Dedifferentiated amniotic fluid mesenchymal stem cell (primary cell): ENCODE data around the gene ATG16L2.
"Not testable (repeated sequence)": the region's sequence is repeated elsewhere in the genome, so short reads cannot be mapped to it uniquely, and the experiment has no call there.

Experiments used
- DNase-seq: peaks from one replicate; pipeline ENCODE4 v3.0.0-alpha.2; 2016; ENCODE audit errors: extremely low spot score

The ATG16L2 gene

DNA sequence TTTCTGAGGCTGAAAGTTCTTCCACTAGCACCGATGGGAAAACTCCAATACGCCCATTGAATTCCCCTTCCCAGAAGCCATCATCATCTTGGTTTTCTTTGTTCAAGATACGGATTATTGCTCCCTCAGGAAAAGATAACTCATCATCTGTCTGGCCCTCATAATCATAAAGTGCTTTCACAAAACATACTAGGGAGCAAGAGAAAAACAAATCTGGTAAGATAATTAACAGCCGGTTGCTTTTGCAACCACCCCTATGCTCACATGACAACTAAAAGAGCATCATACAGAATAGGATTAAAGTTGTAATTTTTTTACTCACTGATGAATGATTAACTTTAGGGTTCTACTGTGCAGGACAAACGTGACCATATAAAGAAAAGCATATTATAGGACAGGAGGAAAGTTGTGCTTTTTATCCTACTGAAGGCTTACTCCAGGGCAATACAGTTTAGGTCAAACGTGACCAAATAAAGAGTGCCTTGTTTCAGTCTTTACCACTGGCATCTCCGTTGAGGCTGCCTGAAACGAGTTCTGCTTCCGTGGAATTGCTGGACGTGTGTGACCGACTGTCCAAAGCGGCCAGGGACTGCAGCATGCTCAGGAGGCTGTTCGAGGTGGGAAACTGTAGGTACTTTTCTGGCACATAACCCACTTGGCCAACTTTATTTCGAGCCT, 28.6 kb downstream of the ATG16L2 start:
- no peak for DNase-seq

DNA sequence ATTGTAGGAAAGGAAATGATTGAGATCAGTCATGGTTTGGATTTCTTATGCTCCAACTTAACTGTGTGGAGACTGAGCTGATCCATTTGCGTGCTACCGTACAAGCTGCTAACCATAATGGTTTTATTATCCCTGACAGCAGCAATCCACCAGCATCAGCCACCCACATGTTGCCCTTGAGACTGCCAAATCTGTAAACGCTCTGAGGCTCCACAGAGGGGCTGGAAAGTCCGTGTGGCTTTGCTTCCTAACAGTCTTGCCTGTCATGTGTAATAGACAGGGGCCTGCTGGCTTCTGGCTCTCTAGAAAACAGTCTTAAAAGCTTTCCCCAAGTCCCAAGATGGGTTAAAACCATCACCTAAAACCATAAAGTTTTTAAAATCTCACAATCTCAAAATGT, 30.1 kb downstream of the ATG16L2 start:
- DNase-seq: peak; percentile 79

DNA sequence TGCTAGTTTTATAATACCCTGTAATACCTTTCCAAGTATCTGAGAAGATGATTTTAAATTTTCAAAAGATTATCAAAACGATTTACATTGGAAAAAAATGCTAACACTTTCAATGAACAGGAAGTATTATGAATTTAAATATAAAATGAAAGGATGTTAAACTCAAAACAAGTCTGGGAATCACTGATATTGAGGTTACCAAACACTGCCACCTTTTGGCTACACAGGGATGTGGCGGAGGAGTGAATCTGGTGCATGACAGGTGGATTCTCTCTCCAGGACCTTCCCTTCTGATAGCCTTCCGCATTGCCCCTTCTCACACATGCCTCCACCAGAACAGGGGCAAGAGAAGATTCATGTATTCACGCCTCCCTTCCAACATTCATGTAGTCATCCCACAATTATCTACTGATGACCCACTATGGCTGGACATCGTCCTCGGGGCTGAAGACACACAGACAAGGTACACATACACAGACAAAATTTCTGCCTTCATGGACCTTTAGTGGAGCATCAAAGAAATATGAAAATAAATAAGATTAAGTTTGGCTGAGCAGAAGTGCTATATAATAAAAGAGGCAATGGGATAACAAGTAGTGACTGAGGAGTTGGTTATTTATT, 34.7 kb downstream of the ATG16L2 start:
- no peak for DNase-seq

DNA sequence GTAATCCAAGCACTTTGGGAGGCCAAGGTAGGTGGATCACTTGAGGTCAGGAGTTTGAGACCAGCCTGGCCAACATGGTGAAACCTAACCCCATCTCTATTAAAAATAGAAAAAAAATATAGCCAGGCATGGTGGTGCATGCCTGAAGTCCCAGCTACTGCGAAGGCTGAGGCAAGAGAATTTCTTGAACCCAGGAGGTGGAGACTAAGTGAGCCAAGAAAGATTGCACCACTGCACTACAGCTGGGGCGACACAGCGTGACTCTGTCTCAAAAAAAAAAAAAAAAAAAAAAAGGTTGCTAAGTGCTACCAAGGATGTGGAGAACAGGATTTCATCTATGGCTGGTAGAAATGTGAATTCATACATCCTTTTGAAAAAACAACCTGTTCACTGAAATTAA, 36.6 kb downstream of the ATG16L2 start:
- no peak for DNase-seq

DNA sequence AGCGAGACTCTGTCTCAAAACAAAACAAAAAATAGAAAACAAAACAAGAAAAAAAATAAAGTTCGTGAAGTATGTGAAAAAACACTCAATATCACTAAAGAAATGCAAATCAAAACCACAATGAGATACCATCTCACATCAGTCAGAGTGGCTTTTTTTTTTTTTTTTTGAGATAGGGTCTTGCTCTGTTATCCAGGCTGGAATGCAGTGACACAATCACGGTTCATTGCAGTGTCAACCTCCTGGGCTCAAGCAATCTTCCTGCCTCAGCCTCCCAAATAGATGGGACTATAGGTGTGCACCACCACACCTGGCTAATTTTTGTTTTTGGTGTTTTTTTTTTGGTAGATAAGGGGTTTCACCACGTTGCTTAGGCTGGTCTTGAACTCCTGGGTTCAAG, 37.5 kb downstream of the ATG16L2 start:
- no peak for DNase-seq

DNA sequence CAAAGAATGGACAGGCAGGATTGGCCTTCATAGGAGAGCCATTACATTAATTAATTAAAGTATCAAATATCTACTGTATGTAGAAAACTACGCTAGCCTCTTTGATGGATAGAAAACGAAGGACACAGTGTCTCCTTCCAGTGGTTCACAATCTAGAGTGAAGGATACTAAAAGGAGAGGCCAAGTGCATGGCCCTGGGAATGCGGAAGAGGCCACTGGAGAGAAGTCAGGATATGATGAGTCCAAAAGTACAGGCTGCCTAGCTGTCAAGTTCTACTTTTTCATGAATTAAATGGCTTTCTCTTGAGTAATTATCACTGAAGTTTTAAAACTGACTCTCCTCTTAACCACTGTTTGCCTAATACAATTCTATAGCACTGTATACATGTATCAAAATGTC, 41.9 kb downstream of the ATG16L2 start:
- DNase-seq: no peak

DNA sequence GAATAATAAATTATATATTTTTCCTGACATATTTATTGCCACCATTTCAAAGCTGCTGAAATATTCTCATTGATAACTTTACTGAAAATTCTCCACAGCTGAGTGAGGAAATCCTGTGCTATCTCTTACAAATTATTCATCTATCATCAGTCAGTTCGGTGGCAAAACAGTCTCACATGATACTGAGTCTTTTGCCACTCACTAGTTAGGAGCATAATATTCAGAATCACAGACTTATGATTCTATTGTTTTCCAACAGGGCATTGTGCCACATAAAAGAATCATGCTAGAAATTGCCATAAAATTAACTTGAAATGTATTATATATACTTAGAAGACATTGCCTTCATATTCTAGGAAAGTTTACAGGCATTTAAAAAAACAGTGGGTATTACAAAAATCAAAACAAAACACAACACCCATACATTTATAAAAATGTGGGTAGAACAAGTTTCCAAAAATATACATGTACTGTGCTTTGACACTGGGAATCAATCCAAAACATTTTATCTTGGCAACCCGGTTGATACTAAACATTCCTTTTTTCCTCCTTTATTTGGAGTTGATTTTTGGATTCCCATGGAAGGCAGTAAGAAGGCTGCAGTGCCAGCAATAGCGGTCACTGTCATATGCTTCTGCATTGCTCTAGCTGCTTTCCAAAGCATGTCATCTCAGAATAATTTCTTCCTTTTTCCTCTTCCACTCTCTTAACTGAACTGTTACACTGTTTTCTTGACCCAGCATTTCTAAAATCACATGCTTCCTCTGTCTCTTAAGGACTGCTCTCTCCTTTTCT, 42.5 kb downstream of the ATG16L2 start:
- peak; percentile 58 for DNase-seq

DNA sequence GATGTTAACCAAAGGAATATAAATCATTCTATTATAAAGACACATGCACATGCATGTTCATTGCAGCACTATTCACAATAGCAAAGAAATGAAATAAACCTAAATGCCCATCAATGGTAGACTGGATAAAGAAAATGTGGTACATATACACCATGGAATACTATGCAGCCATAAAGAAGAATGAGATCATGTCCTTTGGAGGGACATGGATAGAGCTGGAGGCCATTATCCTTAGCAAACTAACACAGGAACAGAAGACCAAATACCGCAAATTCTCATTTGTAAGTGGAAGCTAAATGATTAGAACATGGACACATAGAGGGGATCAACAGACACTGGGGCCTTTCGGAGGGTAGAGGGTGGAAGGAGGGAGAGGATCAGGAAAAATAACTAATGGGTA, 44.1 kb downstream of the ATG16L2 start:
- DNase-seq: not testable (repeated sequence)

DNA sequence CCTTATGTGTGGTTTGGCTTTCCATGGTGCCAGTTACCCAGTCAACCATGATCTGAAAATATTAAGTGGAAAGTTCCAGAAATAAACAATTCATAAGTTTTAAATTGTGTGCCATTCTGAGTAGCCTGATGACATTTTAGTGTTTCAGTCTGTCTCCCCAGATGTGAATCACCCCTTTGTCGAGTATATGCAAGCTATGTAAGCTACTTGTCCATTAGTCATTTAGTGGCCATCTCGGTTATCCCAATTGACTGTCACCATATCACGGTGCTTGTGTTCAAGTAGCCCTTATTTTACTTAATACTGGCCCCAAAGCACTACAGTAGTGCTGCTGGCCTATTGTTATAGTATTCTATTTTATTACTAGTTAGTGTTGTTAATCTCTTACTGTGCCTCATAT, 44.9 kb downstream of the ATG16L2 start:
- DNase-seq: no peak

DNA sequence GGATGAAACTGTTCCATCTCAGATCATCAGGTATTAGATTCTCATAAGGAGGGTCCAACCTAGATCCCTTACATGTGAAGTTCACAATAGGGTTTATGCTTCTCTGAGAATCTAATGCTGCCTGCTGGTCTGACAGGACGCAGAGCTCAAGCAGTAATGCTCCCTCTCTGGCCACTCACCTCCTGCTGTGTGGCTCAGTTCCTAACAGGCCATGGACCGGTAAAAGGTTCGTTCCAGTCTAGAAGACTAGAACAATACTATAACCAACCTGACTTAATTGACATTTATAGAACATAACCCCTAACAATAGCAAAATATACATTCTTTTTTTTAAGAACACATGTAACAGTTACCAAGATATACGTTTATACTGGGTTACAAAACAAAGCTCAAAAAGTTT, 45.8 kb downstream of the ATG16L2 start:
- no peak for DNase-seq

DNA sequence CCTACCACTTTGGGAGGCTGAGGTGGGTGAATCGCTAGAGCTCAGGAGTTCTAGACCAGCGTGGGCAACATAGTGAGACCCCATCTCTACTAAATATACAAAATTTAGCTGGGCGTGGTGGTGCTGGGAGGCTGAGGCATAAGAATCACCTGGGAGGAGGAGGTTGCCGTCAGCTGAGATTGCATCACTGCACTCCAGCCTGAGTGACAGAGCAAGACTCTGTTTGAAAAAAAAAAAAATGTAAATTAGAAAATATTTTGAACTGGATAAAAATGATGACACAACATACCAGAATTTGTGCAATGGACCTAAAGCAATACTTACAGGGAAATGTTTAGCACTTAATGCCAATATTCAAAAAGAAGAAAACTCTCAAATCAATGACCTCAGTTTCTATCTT, 46.4 kb downstream of the ATG16L2 start:
- DNase-seq: no peak

DNA sequence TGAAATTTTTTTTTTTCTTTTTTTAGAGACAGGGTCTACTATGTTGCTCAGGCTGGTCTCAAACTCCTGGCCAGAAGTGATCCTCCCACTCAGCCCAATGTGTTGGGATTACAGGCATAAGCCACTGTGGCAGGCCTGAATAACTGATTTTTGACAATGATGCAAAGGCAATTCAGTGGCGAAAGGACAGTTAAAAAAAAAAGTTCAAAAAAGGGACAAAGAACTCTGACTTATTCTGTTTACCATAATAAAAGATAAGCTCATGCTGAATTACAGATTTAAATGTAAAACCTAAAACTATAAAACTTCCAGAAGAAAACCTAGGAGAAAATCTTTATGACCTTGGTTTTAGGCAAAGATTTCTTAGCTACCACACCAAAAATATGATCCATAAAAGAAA, 48.9 kb downstream of the ATG16L2 start:
- DNase-seq: no peak

DNA sequence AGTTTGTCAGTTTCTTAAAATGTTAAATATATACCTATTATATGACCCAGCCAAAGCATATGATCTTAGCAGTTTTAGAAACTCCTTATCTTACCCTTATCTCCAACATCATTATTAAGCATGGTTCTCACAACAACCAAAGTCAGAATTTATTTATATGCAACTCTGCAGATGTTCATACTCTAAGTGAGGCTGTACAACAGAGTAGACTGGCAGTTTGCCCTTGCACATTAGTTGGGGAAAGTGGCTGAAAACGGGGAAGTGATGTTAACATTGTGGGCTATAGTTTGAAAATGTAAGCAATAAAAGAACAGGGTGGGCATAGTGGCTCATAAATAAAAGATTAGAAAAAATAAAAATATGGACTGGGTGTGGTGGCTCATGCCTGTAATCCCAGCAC, 49.7 kb downstream of the ATG16L2 start:
- DNase-seq: no peak

DNA sequence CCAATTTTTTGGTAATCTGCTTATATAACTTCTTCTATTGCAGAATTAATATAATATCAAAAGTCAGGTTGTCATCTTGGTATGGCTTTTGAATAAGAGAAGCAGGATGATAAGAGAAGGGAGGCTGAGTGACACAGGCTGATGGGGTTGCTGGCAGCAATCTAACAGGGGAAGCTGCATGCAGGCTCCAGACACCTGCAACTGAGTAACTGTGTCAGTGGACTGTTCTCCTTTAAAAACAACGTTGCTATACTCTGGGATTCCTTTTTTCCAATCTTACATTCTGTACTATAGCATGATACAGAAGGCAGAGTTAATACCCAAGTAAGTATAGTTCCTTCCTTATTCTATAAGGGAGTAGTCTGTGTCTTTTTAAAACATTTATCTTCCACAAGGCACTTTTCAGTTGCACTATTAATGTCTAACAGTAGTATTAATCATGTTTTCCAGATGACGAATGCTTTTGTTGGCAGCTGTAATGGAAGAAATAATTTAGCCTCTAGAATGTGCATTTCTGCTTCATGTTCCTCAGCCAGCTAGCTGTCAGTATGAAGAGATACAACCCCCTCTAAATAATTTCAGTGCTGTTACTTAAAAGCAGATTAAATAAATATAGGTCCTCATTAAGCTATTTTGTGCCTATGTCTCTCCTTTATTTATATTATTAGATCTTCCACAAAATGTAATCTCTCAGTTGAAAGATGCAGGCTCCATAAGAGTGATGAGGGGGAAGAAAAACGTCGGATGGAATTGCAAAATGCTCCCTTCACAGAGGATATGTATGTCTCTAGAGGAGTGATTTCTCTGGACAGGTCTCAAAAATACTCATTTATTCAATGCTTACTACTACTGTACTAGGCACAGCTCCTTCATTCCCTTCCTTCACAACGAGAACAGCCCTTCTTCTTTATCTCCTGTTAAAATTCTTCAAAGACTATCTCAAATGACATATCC, 50.8 kb downstream of the ATG16L2 start:
- DNase-seq: no peak

DNA sequence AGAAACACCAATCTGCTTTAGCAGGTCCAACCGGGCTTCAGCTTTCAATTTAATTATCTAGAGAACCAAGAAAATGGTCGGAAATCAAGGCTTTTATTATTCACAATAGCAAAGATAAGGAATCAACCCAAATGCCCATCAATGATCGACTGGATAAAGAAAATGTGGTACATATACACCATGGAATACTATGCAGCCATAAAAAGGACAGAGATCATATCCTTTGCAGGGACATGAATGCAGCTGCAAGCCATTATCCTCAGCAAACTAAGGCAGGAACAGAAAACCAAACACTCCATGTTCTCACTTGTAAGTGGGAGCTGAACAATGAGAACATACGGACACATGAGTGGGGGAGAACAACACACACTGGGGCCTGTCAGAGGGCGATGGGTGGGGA, 53.8 kb downstream of the ATG16L2 start:
- no peak for DNase-seq

DNA sequence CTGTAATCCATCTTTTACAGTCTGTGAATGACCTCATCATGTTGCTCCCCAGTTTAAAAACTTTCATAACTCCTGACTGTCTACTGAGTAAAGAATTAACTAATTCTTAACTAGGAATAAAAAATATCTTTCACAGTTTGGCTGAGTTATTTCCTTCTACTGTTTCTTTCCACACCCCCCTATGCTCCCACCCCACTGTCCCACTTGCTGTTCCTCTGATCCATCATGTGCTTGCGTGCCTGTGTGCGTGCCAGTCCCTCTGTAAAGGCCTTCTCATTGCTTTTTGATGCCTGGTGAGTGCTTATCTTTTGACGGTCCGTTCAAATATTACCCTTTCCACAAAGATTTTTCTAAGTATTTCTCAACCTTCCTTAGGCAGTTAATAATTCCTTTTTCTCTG, 55.6 kb downstream of the ATG16L2 start:
- no peak for DNase-seq

DNA sequence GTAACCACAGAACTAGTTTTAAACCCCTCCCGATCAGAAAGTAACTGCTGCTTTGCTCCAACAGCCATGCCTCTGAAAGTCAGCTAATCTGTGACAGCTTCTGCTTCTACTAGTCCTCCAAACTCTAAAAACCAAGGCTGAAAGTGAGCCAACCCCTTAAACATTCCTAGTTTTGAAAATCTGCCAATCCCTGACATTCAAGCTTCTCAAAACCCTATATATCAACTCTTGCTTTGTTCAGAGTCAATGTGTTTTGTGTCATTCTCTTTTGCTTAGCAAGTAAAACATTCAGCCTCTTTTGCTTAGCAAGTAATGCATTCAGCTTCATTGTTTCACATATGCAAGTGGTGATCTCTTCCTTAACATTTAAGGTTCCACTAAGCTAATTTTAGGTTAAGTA, 56.9 kb downstream of the ATG16L2 start:
- no peak for DNase-seq

DNA sequence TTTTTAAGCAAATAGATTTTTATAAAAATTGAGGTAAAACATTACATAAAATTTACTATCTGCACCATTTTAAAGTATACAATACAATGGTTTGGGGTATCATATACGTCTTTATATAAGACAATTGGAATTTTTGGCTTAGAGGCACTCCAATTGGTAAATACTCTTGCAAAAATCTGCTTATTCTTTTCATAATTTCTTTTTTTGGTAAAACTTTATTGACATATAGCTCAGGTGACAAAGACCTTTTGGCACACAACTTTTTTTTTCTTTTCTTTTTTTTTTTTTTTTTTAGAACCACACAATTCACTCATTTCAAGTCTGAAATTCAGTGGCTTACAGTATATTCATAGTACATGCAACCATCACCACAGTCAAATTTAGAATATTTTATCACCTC, 57.8 kb downstream of the ATG16L2 start:
- DNase-seq: no peak

DNA sequence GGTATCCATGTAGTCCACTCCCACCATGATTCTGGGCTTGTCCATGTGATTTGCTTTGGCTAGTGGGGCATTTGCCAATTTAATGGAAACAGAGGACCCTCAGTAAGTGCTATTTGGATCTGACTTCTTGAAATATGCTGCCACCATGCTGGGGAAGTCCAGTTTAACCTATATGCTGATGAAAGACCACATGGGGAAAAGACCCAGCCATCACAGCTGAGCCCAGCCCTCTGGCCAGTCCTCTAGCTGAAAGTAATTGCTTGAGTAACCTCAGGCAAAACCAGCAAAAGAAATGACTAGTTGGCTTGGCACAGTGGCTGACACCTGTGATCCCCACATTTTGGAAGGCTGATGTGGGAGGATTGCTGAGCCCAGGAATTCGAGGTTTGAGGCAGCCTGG, 61.5 kb downstream of the ATG16L2 start:
- no peak for DNase-seq

DNA sequence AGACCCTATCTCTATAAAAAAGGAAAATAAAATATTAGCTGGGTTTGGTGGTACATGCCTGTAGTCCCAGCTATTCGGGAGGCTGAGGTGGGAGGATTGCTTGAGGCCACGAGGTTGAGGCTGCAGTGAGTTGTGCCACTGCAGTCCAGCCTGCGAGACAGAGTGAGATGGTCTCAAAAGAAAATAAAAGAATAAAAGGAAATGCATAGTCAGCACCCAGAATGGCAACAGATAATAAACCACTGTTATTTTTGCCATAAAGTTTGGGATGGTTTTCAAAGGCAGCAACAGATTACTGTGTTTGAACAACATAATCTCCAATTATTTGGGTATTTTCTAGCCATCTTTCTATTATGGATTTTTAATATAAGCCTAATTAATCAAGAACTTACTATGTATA, 61.9 kb downstream of the ATG16L2 start:
- DNase-seq: no peak
